ENCODE results near the gene CD22. TPM values are rescaled to one million over a fixed set of nuclear protein-coding genes. Genes with fewer than 3 reads are reported as not detected.

Gene CD22
- polyA plus RNA-seq, 1 donor from 2014 or later: not detected

GRCh38 chr19:35340431-35340830, 11.4 kb downstream of the CD22 start:
- Histone ChIP-seq H3K4me3 (ENCODE audit: low read length) (no peak overlapping the region), H3K4me2 (ENCODE audit: low read length) (no peak overlapping the region), H2AFZ (ENCODE audit: low read depth, low read length) (no peak overlapping the region), H3K79me2 (replicated peaks; ENCODE audit: insufficient read depth, low read length) (no peaks in the 10 kb centered on the region), H3K36me3 (ENCODE audit: insufficient read depth, low read length) (no peaks in the 10 kb centered on the region), H4K20me1 (ENCODE audit: insufficient read depth) (no peaks in the 10 kb centered on the region), H3K27ac (ENCODE audit: low read length) (no peak overlapping the region), H3K27me3 (ENCODE audit: insufficient read depth, low read depth, low read length) (no peaks in the 10 kb centered on the region), H3F3A (ENCODE audit: insufficient read depth, low read length, poor library complexity, severe bottlenecking) (no peaks in the 10 kb centered on the region), H3K9ac (ENCODE audit: low read length) (no peak overlapping the region), H3K9me2 (ENCODE audit: insufficient read depth, low read length) (no peaks in the 10 kb centered on the region), H3K9me3 (ENCODE audit: low read length) (no peaks in the 10 kb centered on the region)
- TF ChIP-seq RAD21 (conservative IDR thresholded peaks at IDR 0.05): no peak
- no peak for TF ChIP-seq EP300 (conservative IDR thresholded peaks at IDR 0.05; ENCODE audit: poor library complexity, severe bottlenecking)
- no peak for TF ChIP-seq EZH2 (IDR thresholded peaks at IDR 0.05; ENCODE audit: borderline replicate concordance, insufficient read depth, low read length, poor library complexity, severe bottlenecking)
- TF ChIP-seq, protein P1, sequence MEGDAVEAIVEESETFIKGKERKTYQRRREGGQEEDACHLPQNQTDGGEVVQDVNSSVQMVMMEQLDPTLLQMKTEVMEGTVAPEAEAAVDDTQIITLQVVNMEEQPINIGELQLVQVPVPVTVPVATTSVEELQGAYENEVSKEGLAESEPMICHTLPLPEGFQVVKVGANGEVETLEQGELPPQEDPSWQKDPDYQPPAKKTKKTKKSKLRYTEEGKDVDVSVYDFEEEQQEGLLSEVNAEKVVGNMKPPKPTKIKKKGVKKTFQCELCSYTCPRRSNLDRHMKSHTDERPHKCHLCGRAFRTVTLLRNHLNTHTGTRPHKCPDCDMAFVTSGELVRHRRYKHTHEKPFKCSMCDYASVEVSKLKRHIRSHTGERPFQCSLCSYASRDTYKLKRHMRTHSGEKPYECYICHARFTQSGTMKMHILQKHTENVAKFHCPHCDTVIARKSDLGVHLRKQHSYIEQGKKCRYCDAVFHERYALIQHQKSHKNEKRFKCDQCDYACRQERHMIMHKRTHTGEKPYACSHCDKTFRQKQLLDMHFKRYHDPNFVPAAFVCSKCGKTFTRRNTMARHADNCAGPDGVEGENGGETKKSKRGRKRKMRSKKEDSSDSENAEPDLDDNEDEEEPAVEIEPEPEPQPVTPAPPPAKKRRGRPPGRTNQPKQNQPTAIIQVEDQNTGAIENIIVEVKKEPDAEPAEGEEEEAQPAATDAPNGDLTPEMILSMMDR (IDR thresholded peaks at IDR 0.05; ENCODE audit: poor library complexity, severe bottlenecking): no peak
- no peak for TF ChIP-seq TAF1 (IDR thresholded peaks at IDR 0.05; ENCODE audit: low read depth)
- no peak for TF ChIP-seq SMC3 (conservative IDR thresholded peaks at IDR 0.05; ENCODE audit: poor library complexity)
- TF ChIP-seq, protein P2, sequence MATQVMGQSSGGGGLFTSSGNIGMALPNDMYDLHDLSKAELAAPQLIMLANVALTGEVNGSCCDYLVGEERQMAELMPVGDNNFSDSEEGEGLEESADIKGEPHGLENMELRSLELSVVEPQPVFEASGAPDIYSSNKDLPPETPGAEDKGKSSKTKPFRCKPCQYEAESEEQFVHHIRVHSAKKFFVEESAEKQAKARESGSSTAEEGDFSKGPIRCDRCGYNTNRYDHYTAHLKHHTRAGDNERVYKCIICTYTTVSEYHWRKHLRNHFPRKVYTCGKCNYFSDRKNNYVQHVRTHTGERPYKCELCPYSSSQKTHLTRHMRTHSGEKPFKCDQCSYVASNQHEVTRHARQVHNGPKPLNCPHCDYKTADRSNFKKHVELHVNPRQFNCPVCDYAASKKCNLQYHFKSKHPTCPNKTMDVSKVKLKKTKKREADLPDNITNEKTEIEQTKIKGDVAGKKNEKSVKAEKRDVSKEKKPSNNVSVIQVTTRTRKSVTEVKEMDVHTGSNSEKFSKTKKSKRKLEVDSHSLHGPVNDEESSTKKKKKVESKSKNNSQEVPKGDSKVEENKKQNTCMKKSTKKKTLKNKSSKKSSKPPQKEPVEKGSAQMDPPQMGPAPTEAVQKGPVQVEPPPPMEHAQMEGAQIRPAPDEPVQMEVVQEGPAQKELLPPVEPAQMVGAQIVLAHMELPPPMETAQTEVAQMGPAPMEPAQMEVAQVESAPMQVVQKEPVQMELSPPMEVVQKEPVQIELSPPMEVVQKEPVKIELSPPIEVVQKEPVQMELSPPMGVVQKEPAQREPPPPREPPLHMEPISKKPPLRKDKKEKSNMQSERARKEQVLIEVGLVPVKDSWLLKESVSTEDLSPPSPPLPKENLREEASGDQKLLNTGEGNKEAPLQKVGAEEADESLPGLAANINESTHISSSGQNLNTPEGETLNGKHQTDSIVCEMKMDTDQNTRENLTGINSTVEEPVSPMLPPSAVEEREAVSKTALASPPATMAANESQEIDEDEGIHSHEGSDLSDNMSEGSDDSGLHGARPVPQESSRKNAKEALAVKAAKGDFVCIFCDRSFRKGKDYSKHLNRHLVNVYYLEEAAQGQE (IDR thresholded peaks at IDR 0.05; ENCODE audit: borderline replicate concordance): no peak
- no peak for TF ChIP-seq POLR2AphosphoS5 (IDR thresholded peaks at IDR 0.05)
- TF ChIP-seq MXI1 (conservative IDR thresholded peaks at IDR 0.05; ENCODE audit: poor library complexity, severe bottlenecking): no peak

GRCh38 chr19:35341006-35341405, 12.0 kb downstream of the CD22 start:
- H3K9ac ChIP-seq (ENCODE audit: low read length): no peak overlapping the region
- H3K27ac ChIP-seq (ENCODE audit: low read length): no peak overlapping the region
- H3K79me2 ChIP-seq (replicated peaks; ENCODE audit: insufficient read depth, low read length): no peaks in the 10 kb centered on the region
- H3K27me3 ChIP-seq (ENCODE audit: insufficient read depth, low read depth, low read length): no peaks in the 10 kb centered on the region
- H3K4me2 ChIP-seq (ENCODE audit: low read length): no peak overlapping the region
- no peak for TF ChIP-seq RAD21 (conservative IDR thresholded peaks at IDR 0.05)
- no peak for TF ChIP-seq EP300 (conservative IDR thresholded peaks at IDR 0.05; ENCODE audit: poor library complexity, severe bottlenecking)
- no peak for TF ChIP-seq EZH2 (IDR thresholded peaks at IDR 0.05; ENCODE audit: borderline replicate concordance, insufficient read depth, low read length, poor library complexity, severe bottlenecking)
- no peak for TF ChIP-seq SMC3 (conservative IDR thresholded peaks at IDR 0.05; ENCODE audit: poor library complexity)
- TF ChIP-seq, protein P1 (IDR thresholded peaks at IDR 0.05; ENCODE audit: poor library complexity, severe bottlenecking): no peak
- no peak for TF ChIP-seq MXI1 (conservative IDR thresholded peaks at IDR 0.05; ENCODE audit: poor library complexity, severe bottlenecking)
- no peak for TF ChIP-seq POLR2AphosphoS5 (IDR thresholded peaks at IDR 0.05)
- TF ChIP-seq TAF1 (IDR thresholded peaks at IDR 0.05; ENCODE audit: low read depth): no peak
- TF ChIP-seq, protein P2 (IDR thresholded peaks at IDR 0.05; ENCODE audit: borderline replicate concordance): no peak
- H4K20me1 ChIP-seq (ENCODE audit: insufficient read depth): no peaks in the 10 kb centered on the region
- H3K9me3 ChIP-seq (ENCODE audit: low read length): no peaks in the 10 kb centered on the region
- H3F3A ChIP-seq (ENCODE audit: insufficient read depth, low read length, poor library complexity, severe bottlenecking): no peaks in the 10 kb centered on the region
- H3K9me2 ChIP-seq (ENCODE audit: insufficient read depth, low read length): no peaks in the 10 kb centered on the region
- H3K4me3 ChIP-seq (ENCODE audit: low read length): no peak overlapping the region
- no peak overlapping the region for H2AFZ ChIP-seq (ENCODE audit: low read depth, low read length)
- H3K36me3 ChIP-seq (ENCODE audit: insufficient read depth, low read length): no peaks in the 10 kb centered on the region

All from neural cell (in vitro differentiated cells).